T-helper 22 cell (primary cell): ENCODE measurements around the gene VPS13A.
A peak's percentile ranks its signal among the peaks of the same experiment; 100 is the strongest.

Experiments used
- DNase-seq: peaks from one replicate; pipeline ENCODE4 v3.0.0-alpha.2; 2020; ENCODE audit warnings: low read depth

Gene VPS13A

GRCh38 chr9:77177143-77177893 is at the start of gene VPS13A:
Gene VPS13A (plus strand): TSS chr9:77177534. CDS start chr9:77177705, 171 bp downstream.
- peak; percentile 93 for DNase-seq

- no peak for DNase-seq
Measured at GRCh38 chr9:77128125-77128789, 49.1 kb upstream of the VPS13A start.

GRCh38 chr9:77131399-77131798 is 45.9 kb upstream of the VPS13A start:
- DNase-seq, result no peak

DNA sequence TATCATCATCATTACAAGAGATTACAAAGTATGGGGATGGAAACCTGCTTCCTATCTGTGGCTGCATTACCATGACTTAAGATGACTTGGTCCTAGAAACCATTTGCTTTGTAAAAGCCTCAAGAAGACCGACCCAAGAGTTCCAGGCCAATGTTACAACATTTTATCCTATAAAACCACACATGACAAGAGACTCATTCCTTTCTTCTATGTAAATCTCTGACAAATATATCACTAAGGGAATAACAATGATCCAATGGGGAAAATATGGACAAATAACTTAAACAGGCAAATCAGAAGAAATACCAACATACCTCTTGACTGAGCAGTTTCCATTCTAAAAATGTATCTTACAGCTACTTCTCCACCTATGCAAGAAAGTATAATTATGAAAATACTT is 44.3 kb upstream of the VPS13A start:
- no peak for DNase-seq

DNA sequence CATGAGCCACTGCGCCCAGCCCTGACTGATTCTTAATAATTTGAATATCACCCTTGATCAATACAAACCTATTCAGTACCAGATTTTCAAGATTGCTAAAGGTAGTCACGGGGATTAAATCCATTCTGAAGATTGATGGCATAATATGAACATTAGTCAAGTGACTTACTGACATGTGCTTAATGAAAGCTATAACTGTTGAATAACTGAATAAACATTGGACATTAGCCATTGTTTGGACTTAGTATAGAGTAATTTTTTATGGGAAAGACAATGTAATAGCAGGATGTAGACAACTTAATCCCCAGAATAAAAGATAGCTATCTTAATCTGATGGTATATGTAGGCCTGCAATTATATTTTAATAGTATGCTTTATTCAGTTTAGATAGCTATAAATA is 35.0 kb upstream of the VPS13A start:
- DNase-seq, result no peak

- DNase-seq, result no peak
Measured at GRCh38 chr9:77149879-77150278, 27.5 kb upstream of the VPS13A start.

DNA sequence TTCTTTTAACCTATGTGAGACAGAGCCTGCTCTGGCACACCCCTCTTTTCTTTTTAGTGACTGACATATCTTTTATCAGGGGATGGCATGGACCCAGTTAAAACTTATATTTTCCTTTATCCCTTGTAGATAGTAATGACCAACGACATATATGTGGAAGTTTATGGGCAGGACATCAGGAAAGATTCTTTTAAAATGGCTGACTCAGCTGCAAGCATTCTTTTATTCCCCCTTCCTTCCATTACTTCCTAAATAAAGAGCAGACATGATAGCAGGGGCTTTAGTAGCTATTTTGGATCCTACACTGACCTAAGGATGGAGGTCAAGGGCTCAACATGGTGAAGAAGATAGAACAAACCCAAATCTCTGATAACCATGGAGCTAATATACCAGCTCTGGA is 25.0 kb upstream of the VPS13A start:
- DNase-seq, result no peak

- no peak for DNase-seq
Measured at GRCh38 chr9:77156646-77157371, 20.5 kb upstream of the VPS13A start.

DNA sequence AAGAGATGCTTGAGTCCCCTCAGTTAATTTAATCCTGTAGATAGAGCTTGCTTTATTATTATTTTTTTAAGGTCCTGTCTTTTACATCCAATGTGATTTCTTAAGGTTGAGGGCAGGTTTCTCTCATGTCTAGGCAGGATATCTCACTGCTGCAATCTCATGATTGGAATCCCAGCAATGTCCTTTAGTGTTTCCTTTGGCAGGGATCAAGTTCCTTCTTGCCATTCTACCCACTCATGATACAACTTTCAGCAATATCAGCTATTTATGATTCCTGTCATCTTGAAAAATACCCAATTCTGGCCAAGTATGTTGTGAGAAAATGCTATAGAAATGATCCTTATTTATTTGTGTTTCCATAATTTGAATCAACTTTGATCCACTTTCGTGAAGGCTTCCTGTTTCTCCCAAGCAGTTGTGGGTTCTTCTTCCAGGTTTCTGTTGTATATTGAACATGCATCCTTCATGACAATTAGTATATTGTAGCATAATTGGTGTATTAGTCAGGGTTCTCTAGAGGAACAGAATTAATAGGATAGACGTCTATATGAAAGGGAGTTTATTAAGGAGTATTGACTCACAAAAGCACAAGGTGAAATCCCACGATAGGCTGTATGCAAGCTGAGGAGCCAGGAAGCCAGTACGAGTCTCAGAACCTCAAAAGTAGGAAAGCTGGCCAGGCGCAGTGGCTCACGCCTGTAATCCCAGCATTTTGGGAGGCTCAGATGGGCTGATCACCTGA is 18.4 kb upstream of the VPS13A start:
- no peak for DNase-seq

DNA sequence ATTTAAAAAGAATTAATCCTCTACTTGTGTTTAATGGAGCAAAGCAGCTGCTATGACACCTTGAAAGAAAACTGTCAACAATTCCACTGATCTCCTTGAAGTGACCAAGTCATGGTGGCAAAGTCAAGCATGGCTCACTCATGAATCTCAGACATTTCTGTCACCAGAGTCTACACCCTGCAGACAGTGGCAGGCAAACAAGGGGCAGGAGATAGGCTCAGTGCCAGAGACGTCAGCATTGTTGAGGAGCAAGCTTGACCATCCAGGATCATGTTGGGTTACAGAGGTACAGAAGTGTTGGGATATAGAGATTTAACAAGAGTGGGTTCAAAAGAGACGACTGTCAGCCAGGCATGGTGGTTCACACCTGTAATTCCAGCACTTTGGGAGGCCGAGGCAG is 16.1 kb upstream of the VPS13A start:
- DNase-seq, result no peak

DNA sequence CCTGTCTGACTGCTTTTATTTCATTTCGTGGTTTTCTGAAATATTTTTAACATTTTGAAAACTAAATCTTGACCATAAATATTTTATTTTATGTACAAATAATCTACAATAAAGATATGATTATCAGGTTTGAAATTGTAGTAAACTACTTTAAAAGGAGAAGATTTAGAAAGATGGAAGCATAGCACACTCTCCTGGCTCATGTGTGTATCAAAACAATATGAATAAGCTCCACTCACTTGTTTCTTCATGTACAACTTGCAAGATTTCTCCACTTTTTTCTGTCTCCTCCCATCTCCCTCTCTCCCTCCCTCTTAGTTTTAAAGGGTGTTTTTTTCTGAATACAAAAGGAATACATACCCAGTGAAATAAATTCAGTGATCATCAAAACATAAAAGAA is 15.4 kb upstream of the VPS13A start:
- DNase-seq, result no peak

GRCh38 chr9:77162366-77162765 is 15.0 kb upstream of the VPS13A start:
- DNase-seq, result no peak

DNA sequence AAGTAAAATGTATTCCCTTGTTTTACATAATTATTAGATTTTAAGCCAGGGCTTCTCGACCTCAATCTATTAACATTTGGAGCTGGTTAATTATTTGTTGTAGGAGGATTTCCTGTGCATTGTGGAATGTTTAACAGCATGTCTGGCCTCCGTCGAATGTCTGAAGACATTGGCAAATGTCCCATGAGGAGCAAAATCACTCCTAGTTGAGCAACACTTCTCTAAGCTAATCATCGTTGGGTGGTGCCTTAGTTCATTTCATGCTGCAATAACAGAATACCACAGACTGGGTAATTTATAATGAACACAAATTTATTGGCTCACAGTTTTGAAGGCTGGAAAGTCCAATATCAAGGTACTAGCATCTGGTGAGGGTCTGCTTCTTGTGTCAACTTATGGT is 13.4 kb upstream of the VPS13A start:
- DNase-seq, result no peak

- DNase-seq, result no peak
Measured at GRCh38 chr9:77166193-77166592, 11.1 kb upstream of the VPS13A start.

- DNase-seq, result no peak
Measured at GRCh38 chr9:77170991-77171699, 6.2 kb upstream of the VPS13A start.

DNA sequence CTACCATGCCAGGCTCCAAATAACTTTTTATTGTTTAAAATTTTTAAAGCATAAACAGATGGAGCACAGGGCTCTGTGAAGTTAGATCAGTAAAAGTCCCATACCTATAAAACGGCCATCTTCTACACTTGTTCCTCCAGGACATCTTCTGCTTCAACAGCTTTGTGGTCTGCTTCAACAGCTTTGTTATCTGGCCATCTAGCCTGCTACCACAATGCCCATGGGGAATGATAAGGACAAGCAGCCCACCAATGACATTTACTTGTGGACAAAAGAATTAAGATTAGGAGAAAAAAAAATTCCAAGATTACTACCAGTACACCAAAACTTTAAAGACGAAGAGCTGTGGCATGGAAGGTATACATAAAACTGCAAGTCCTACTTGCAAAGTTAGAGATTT is 2.2 kb upstream of the VPS13A start:
- no peak for DNase-seq

DNA sequence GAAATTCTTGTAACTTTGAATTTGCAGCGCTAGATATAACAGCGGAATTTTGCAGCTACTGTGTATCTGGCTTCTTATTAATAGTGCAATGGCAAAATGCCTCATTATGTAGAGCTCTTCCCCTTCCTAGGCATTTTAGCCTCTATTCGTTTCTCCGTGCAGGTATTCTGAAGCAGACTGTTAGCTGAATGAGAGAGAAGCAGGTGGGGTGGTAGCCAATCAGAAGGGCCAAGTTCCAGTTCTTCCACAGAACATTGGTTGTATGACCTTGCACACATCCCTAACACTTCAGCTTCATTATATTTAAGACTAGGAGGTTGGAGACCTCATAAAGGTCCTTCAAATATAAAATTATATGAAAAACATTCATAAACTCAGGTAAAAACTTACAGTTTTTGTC is 1.2 kb upstream of the VPS13A start:
- no peak for DNase-seq

DNA sequence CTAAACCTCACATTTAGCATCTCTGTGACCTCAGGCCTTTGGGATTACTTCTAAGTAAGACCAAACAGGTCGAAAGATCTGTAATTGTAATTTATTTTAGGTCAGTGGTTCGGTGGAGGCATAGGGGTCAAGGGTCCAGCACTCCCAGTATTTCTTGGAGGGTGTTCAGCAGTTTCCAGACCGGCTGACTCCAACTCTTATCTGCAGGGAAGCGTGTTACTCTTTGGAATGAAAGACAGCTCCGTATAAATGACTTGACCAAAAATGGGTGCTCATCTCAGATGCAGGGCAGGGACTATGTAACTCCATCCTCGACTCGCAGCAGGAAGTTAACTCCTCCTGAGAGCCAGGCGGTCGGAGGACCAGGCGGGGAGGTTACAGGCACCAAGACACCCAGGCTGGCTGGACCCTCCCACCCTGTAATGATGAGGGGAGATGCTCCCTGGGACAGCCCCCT is 620 bp upstream of the VPS13A start:
- DNase-seq, result no peak

DNA sequence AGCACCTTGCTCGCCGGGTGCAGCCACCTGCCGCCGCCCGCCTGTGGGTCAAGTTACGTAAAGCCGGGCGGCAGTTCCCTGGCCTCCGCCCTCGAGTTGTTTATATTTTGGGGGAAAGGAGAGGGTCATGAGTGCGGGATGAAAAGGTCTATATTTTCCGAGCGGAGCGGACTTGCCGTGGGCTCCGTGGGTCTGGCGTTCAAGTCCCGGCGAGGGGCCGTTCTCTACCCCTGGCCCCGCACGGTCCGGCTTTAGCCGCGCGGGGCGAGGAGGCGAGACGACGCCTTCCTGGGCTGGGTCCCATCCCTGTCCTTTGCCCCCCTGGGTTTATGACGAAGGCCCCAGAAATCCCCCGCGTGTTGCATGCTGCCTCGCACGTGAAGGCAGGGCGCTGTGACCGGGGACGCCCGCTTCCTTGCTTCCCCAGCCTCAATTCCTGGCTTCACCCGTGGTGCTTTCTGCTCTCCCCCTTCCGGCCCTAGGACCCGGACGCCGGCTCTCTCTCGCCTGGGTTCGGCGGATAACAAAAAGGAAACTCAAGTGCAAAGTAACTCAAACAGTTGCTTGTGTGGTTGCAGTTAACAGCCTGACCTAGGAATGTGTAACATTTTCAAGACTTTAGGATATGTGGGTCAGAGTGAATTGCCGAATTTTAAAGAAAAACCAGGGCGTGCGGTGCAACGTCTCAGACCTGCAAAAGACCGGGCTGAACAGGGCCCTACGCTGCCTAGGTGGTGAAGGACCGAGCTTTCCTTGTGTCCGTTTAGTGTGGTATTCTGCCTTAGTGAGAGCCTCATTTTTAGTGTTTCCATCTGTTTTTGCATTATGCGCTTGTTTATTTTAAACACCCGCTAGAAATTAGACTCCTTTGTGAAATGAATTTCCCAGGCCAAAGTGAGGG is 810 bp downstream of the VPS13A start:
- DNase-seq, result peak; percentile 57

GRCh38 chr9:77180056-77180455 is 2.7 kb downstream of the VPS13A start:
- no peak for DNase-seq

DNA sequence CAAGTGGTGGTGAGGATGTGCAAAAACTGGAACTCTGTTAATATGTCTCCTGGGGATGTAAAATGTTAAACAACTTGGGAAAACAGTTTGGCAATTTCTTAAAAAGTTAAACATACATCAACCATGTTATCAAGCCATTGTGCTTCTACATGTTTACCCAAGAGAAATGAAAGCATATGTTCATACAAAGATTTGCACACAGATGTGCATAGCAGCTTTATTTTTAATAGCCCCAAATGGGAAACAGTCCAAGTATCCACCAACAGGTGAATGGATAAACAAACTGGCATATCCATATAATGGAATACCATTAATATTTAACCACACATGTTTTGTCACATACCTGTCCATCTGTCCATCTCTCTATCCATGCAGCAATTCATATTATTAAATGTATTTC is 6.2 kb downstream of the VPS13A start:
- DNase-seq, result no peak
